ENCODE results near the gene GPR141. TPM values are rescaled to one million over a fixed set of nuclear protein-coding genes. Genes with fewer than 3 reads are reported as not detected.

The GPR141 gene
- polyA plus RNA-seq, 4 donors, result 0.13 to 1.1 (median 0.44) TPM; not detected in 1

- DNase-seq, result no peak
- no peaks in the 10 kb centered on the region for H3K4me1 ChIP-seq (ENCODE audit: control insufficient read depth in 3 of 3, insufficient read depth in 2 of 3, low read depth in 1 of 3, low read length in 2 of 3)
- no peaks in the 10 kb centered on the region for H3K36me3 ChIP-seq (ENCODE audit: control insufficient read depth in 3 of 3, insufficient read depth in 2 of 3, low read depth in 1 of 3, low read length in 3 of 3)
- H3K4me3 ChIP-seq (ENCODE audit: low read depth in 1 of 3, low read length in 3 of 3), result no peak overlapping the region
- H3K9me3 ChIP-seq (ENCODE audit: control insufficient read depth in 2 of 2, insufficient read depth in 1 of 2, low read depth in 1 of 2, low read length in 1 of 2), result no peaks in the 10 kb centered on the region
- 54 to 60% (median 56%) methylated on average over 2 of the region's 2 CpGs for WGBS, 3 donors
- no peak overlapping the region for H3K27ac ChIP-seq (ENCODE audit: low read depth in 1 of 3, low read length in 2 of 3)
- no peaks in the 10 kb centered on the region for H3K27me3 ChIP-seq (ENCODE audit: control insufficient read depth in 3 of 3, insufficient read depth in 3 of 3, low read length in 3 of 3)
- no peak for FAIRE-seq
Observed at GRCh38 chr7:37659971-37660565, 23.5 kb upstream of the GPR141 start.

DNA sequence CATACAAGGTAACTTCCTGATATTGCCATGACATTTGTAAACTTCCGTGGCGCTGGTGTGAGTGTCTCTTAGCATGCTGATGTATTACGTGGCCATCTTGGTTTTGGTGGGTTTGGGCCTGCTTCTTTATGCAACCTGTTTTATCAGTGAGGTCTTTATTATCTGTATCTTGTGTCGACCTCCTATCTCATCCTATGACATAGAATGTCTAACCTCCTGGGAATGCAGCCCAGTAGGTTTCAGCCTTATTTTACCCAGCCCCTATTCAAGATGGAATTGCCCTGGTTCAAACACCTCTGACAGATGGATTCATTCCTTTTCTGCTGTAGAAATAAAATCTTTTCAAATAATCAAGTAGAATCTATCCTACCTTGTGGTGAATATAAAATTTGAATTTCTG, 23.0 kb upstream of the GPR141 start:
- FAIRE-seq, result no peak
- Histone ChIP-seq H3K9me3 (ENCODE audit: control insufficient read depth in 2 of 2, insufficient read depth in 1 of 2, low read depth in 1 of 2, low read length in 1 of 2) (no peaks in the 10 kb centered on the region), H3K4me1 (ENCODE audit: control insufficient read depth in 3 of 3, insufficient read depth in 2 of 3, low read depth in 1 of 3, low read length in 2 of 3) (no peaks in the 10 kb centered on the region), H3K27me3 (ENCODE audit: control insufficient read depth in 3 of 3, insufficient read depth in 3 of 3, low read length in 3 of 3) (no peaks in the 10 kb centered on the region), H3K36me3 (ENCODE audit: control insufficient read depth in 3 of 3, insufficient read depth in 2 of 3, low read depth in 1 of 3, low read length in 3 of 3) (no peaks in the 10 kb centered on the region), H3K4me3 (ENCODE audit: low read depth in 1 of 3, low read length in 3 of 3) (no peak overlapping the region), H3K27ac (ENCODE audit: low read depth in 1 of 3, low read length in 2 of 3) (no peak overlapping the region)
- WGBS, 3 donors, result 69 to 81% (median 70%) methylated on average over 4 of the region's 4 CpGs
- DNase-seq, result no peak

GRCh38 chr7:37663693-37664092, 19.9 kb upstream of the GPR141 start:
- FAIRE-seq (no peak), DNase-seq (no peak)
- no peaks in the 10 kb centered on the region for H3K9me3 ChIP-seq (ENCODE audit: control insufficient read depth in 2 of 2, insufficient read depth in 1 of 2, low read depth in 1 of 2, low read length in 1 of 2)
- H3K27me3 ChIP-seq (ENCODE audit: control insufficient read depth in 3 of 3, insufficient read depth in 3 of 3, low read length in 3 of 3), result no peaks in the 10 kb centered on the region
- no peaks in the 10 kb centered on the region for H3K36me3 ChIP-seq (ENCODE audit: control insufficient read depth in 3 of 3, insufficient read depth in 2 of 3, low read depth in 1 of 3, low read length in 3 of 3)
- WGBS, 3 donors, result 63 to 87% (median 70%) methylated on average over 4 of the region's 4 CpGs
- H3K4me1 ChIP-seq (ENCODE audit: control insufficient read depth in 3 of 3, insufficient read depth in 2 of 3, low read depth in 1 of 3, low read length in 2 of 3), result no peaks in the 10 kb centered on the region
- H3K27ac ChIP-seq (ENCODE audit: low read depth in 1 of 3, low read length in 2 of 3), result no peak overlapping the region
- no peak overlapping the region for H3K4me3 ChIP-seq (ENCODE audit: low read depth in 1 of 3, low read length in 3 of 3)

DNA sequence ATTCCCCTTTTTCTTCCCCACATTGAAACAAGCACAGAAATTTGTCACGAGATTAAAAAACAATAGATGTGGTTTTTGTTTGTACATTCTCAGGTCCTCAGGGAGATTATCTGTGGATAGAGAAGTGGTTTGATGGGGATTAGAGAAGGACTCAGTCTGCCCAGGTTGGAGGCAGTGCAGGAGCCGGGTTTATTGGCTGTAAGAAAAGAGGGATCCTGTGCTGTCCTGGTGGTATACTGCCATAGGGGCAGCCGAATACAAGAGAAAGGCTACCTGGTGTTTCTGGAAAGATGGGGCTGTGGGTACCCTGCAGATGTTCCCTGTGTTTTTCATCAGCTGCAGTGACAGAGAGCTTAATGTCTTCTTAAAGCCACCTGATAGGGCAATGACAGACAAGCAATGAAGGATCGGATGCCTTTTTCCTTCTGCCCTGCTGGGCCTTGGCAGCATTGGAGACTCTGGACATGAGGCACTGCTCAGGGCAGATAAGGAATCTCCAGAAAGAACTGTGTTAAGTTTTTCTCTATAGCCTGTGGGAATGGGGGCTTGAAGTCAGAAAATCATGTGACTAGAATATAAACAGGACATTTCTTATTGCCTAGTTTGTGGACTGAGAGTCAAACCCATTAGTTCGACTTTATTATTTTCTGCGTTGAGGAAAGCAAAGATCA, 18.1 kb upstream of the GPR141 start:
- Histone ChIP-seq H3K4me3 (ENCODE audit: low read depth in 1 of 3, low read length in 3 of 3) (no peak overlapping the region), H3K27me3 (ENCODE audit: control insufficient read depth in 3 of 3, insufficient read depth in 3 of 3, low read length in 3 of 3) (no peaks in the 10 kb centered on the region), H3K9me3 (ENCODE audit: control insufficient read depth in 2 of 2, insufficient read depth in 1 of 2, low read depth in 1 of 2, low read length in 1 of 2) (no peaks in the 10 kb centered on the region), H3K27ac (ENCODE audit: low read depth in 1 of 3, low read length in 2 of 3) (no peak overlapping the region), H3K36me3 (ENCODE audit: control insufficient read depth in 3 of 3, insufficient read depth in 2 of 3, low read depth in 1 of 3, low read length in 3 of 3) (no peaks in the 10 kb centered on the region), H3K4me1 (ENCODE audit: control insufficient read depth in 3 of 3, insufficient read depth in 2 of 3, low read depth in 1 of 3, low read length in 2 of 3) (no peaks in the 10 kb centered on the region)
- FAIRE-seq (no peak), DNase-seq (no peak)
- 41 to 66% (median 51%) methylated on average over 6 of the region's 6 CpGs for WGBS, 3 donors

DNA sequence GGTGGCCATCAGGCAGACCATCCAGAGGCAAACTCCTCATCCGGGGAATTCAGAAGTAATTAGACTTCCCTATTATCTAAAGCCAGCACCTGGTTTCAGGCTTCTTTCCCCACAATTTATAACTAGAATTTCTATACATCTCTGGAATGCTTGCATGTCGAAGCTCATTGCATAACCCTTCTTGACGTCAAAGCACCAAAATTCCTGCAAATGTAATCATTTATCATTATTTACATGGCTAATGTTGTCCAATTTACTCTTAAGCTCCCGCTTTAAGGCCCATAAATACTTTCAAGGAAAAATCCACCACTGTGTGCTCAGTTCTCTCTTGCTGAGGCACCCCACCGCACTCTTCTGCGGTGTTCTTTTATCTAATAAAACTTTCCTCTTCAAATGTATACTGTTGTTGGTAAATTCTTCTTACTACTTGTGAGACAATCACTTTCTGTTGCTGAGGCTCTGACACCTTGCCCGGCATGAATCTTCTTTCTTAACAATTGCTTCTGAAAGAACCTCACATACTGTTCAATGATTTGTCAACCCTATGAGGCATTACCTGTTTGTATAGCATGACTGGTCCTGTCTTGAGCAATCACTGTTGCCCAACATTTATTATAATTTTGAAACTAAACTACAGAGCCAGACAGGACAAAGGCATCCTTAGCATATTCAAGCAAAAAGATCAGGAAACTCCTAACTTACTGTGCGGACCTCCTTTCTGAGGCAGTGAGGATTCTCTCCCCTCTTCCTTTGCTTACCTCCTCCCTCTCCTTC, 17.4 kb upstream of the GPR141 start:
- Histone ChIP-seq H3K4me3 (ENCODE audit: low read depth in 1 of 3, low read length in 3 of 3) (no peak overlapping the region), H3K9me3 (ENCODE audit: control insufficient read depth in 2 of 2, insufficient read depth in 1 of 2, low read depth in 1 of 2, low read length in 1 of 2) (no peaks in the 10 kb centered on the region), H3K4me1 (ENCODE audit: control insufficient read depth in 3 of 3, insufficient read depth in 2 of 3, low read depth in 1 of 3, low read length in 2 of 3) (no peaks in the 10 kb centered on the region), H3K36me3 (ENCODE audit: control insufficient read depth in 3 of 3, insufficient read depth in 2 of 3, low read depth in 1 of 3, low read length in 3 of 3) (no peaks in the 10 kb centered on the region), H3K27ac (ENCODE audit: low read depth in 1 of 3, low read length in 2 of 3) (no peak overlapping the region), H3K27me3 (ENCODE audit: control insufficient read depth in 3 of 3, insufficient read depth in 3 of 3, low read length in 3 of 3) (no peaks in the 10 kb centered on the region)
- DNase-seq (peak in 1 of 2 donors; percentile 10), FAIRE-seq (no peak)
- WGBS, 3 donors, result 49 to 56% (median 51%) methylated on average over 8 of the region's 8 CpGs

- DNase-seq (no peak), FAIRE-seq (no peak)
- WGBS, 3 donors, result 31 to 41% (median 41%) methylated on average over 1 of the region's 1 CpG
- Histone ChIP-seq H3K27ac (ENCODE audit: low read depth in 1 of 3, low read length in 2 of 3) (no peak overlapping the region), H3K36me3 (ENCODE audit: control insufficient read depth in 3 of 3, insufficient read depth in 2 of 3, low read depth in 1 of 3, low read length in 3 of 3) (no peaks in the 10 kb centered on the region), H3K4me1 (ENCODE audit: control insufficient read depth in 3 of 3, insufficient read depth in 2 of 3, low read depth in 1 of 3, low read length in 2 of 3) (no peaks in the 10 kb centered on the region), H3K9me3 (ENCODE audit: control insufficient read depth in 2 of 2, insufficient read depth in 1 of 2, low read depth in 1 of 2, low read length in 1 of 2) (no peaks in the 10 kb centered on the region), H3K4me3 (ENCODE audit: low read depth in 1 of 3, low read length in 3 of 3) (no peak overlapping the region), H3K27me3 (ENCODE audit: control insufficient read depth in 3 of 3, insufficient read depth in 3 of 3, low read length in 3 of 3) (no peaks in the 10 kb centered on the region)
Observed at GRCh38 chr7:37669818-37670217, 13.7 kb upstream of the GPR141 start.

- H3K27ac ChIP-seq (ENCODE audit: low read depth in 1 of 3, low read length in 2 of 3), result no peak overlapping the region
- DNase-seq (no peak), FAIRE-seq (no peak)
- no peaks in the 10 kb centered on the region for H3K9me3 ChIP-seq (ENCODE audit: control insufficient read depth in 2 of 2, insufficient read depth in 1 of 2, low read depth in 1 of 2, low read length in 1 of 2)
- H3K4me3 ChIP-seq (ENCODE audit: low read depth in 1 of 3, low read length in 3 of 3), result no peak overlapping the region
- no peaks in the 10 kb centered on the region for H3K36me3 ChIP-seq (ENCODE audit: control insufficient read depth in 3 of 3, insufficient read depth in 2 of 3, low read depth in 1 of 3, low read length in 3 of 3)
- no peaks in the 10 kb centered on the region for H3K27me3 ChIP-seq (ENCODE audit: control insufficient read depth in 3 of 3, insufficient read depth in 3 of 3, low read length in 3 of 3)
- WGBS, 3 donors, result 70 to 79% (median 79%) methylated on average over 1 of the region's 1 CpG
- H3K4me1 ChIP-seq (ENCODE audit: control insufficient read depth in 3 of 3, insufficient read depth in 2 of 3, low read depth in 1 of 3, low read length in 2 of 3), result no peaks in the 10 kb centered on the region
Observed at GRCh38 chr7:37670436-37670835, 13.1 kb upstream of the GPR141 start.

- FAIRE-seq (no peak), DNase-seq (no peak)
- Histone ChIP-seq H3K36me3 (ENCODE audit: control insufficient read depth in 3 of 3, insufficient read depth in 2 of 3, low read depth in 1 of 3, low read length in 3 of 3) (no peaks in the 10 kb centered on the region), H3K4me1 (ENCODE audit: control insufficient read depth in 3 of 3, insufficient read depth in 2 of 3, low read depth in 1 of 3, low read length in 2 of 3) (no peaks in the 10 kb centered on the region), H3K27ac (ENCODE audit: low read depth in 1 of 3, low read length in 2 of 3) (no peak overlapping the region), H3K9me3 (ENCODE audit: control insufficient read depth in 2 of 2, insufficient read depth in 1 of 2, low read depth in 1 of 2, low read length in 1 of 2) (no peaks in the 10 kb centered on the region), H3K4me3 (ENCODE audit: low read depth in 1 of 3, low read length in 3 of 3) (no peak overlapping the region), H3K27me3 (ENCODE audit: control insufficient read depth in 3 of 3, insufficient read depth in 3 of 3, low read length in 3 of 3) (no peaks in the 10 kb centered on the region)
- WGBS, 3 donors, result 80 to 85% (median 81%) methylated on average over 3 of the region's 3 CpGs
Observed at GRCh38 chr7:37671876-37672275, 11.7 kb upstream of the GPR141 start.

All from small intestine (tissue), 7 donors.